ENCODE data around the gene SKOR1.

The SKOR1 gene

DNA sequence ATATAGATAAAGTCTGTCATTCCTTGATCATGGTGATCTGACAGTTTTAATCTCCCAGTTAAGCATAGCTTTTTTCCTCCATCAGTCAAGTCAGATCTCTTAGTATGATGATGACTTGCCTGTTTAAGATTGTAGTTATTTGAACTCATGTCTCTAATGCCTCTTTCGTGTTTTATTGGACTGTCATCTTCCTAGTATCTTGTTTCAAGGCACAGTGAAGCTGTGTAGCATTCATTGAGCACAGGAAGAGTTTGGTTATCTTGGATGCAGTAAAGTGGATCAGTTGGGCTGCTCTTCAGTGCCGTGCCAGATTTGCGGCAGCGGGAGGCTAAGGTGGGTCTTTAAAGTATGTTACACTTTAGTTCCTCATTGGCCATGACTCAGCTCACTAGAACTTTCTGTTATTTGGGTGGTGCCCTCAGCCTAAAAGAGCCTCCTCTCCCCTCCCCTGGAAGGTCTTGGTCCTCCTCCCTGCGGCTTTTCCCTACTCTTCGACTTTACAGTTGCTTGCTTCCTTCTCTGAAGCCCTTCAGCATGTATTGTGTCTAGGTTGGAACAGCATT is 45.7 kb upstream of the SKOR1 start:
- no peak overlapping the region for H3K27ac ChIP-seq
- DNase-seq (ENCODE audit: low spot score), result no peak
- TF ChIP-seq, protein P1, sequence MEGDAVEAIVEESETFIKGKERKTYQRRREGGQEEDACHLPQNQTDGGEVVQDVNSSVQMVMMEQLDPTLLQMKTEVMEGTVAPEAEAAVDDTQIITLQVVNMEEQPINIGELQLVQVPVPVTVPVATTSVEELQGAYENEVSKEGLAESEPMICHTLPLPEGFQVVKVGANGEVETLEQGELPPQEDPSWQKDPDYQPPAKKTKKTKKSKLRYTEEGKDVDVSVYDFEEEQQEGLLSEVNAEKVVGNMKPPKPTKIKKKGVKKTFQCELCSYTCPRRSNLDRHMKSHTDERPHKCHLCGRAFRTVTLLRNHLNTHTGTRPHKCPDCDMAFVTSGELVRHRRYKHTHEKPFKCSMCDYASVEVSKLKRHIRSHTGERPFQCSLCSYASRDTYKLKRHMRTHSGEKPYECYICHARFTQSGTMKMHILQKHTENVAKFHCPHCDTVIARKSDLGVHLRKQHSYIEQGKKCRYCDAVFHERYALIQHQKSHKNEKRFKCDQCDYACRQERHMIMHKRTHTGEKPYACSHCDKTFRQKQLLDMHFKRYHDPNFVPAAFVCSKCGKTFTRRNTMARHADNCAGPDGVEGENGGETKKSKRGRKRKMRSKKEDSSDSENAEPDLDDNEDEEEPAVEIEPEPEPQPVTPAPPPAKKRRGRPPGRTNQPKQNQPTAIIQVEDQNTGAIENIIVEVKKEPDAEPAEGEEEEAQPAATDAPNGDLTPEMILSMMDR (IDR thresholded peaks at IDR 0.05), result no peak
- no peak overlapping the region for H3K4me3 ChIP-seq

- Histone ChIP-seq H3K27ac (no peak overlapping the region), H3K4me3 (no peak overlapping the region)
- TF ChIP-seq, protein P1 (IDR thresholded peaks at IDR 0.05), result no peak
- no peak for DNase-seq (ENCODE audit: low spot score)
Measured at GRCh38 chr15:67781061-67781460, 44.2 kb upstream of the SKOR1 start.

DNA sequence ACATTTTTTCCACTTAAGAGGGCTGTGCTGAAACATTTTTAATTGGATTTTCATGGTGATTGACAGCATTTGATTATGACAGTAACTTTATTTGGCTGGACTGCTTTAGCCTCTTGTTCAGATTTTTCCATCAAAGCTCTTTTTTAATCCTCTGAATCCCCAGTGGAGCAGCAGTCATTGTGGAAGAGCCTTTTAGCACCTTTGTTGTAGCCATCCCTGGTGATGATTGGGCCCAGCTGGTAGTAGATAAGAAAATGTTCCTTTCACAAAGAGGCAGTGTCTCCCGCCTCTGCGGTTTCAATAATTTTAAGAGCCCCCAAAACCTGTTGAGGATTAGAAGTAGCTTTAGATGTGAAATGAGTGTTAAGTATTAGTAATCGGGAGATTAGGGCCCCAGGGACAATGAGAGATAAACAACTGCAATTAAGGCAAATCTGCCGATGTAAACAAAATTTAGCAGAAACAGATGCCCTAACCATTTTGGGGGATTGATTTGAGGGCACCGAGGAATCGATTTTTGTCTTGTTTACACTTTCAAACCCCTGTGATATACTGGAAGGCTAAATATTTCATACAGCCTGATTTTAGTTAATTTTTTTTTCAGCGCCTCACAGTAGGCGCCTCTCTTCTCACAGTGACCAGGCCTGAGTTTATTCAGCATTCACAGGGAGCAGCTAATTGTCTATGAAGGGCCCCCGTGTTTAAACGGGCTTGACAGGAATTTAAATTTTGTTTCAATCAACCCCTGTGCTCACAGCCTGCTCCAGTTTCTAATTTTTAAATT is 43.2 kb upstream of the SKOR1 start:
- TF ChIP-seq, protein P1 (IDR thresholded peaks at IDR 0.05), result no peak
- Histone ChIP-seq H3K4me3 (no peak overlapping the region), H3K27ac (no peak overlapping the region)
- DNase-seq (ENCODE audit: low spot score), result no peak

- Histone ChIP-seq H3K27ac (no peak overlapping the region), H3K4me3 (no peak overlapping the region)
- DNase-seq (ENCODE audit: low spot score), result no peak
- TF ChIP-seq, protein P1 (IDR thresholded peaks at IDR 0.05), result no peak
Measured at GRCh38 chr15:67782691-67782991, 42.7 kb upstream of the SKOR1 start.

DNA sequence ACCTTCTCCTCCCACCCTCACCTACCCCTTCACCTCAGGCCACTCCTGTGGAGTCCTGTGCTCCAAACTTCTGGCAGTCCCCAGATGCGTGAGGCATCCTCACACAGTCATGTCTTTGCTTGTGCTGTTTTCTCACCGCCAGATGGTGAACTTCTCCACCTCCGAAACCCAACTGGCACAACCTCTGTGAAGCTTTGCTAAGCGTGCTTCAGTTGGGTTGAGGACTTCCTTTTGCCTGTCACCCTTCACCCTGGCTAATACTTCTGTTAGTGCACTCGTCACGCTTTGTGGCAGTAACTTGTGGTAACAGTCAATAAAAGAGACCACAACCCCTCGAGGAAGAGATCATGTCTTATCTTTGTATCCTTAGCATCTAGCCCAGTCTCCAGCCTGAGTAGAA is 42.0 kb upstream of the SKOR1 start:
- Histone ChIP-seq H3K27ac (no peak overlapping the region), H3K4me3 (no peak overlapping the region)
- TF ChIP-seq, protein P1 (IDR thresholded peaks at IDR 0.05), result no peak
- DNase-seq (ENCODE audit: low spot score), result no peak

DNA sequence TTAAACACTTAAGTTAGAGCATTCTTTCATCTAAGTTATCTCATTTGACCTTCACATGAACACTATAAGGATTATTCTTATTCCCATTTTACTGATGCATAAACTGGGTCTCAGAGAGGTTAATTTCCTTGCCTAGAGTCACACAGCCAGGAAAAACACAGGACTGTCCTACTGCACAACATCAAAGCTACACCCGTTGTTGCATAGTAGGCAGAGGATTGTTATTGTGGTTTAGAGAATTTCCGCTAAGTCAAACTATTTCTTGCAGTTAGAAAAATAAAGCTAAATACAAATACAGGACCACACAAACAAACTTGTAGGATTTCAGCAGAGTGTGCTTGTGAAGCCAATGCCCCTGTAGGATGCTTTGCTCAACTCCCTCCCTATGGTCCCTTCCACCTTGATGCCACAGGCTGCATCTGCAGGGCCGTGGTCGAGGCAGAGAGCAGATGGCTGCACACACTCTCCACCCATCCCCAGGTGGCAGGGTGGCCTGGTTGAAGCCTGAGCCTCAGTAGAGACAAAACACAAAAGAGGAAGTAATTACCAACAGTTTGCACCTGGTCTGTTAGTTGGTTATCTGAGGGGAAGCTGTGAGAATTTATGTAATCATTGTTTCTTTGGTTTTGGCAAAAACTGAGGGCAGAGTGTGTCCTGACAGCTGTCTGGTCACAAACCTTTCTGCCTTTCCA is 41.1 kb upstream of the SKOR1 start:
- H3K27ac ChIP-seq, result no peak overlapping the region
- DNase-seq (ENCODE audit: low spot score), result no peak
- TF ChIP-seq, protein P1 (IDR thresholded peaks at IDR 0.05), result no peak

More for the DNA sequence above, 41.1 kb upstream of the SKOR1 start:
- no peak overlapping the region for H3K4me3 ChIP-seq

Measured in coronary artery (tissue), 2 donors.